Measurements from ENCODE around the gene NCOA1. TPM values are rescaled to one million over a fixed set of nuclear protein-coding genes. Genes with fewer than 3 reads are reported as not detected.

The NCOA1 gene
- total and polyA plus RNA-seq, 10 of the 15 experiments (the other 5 are each of a cell fraction or from before 2014, with no cell fraction given): 1.8 to 35.6 (median 6.1) TPM

DNA sequence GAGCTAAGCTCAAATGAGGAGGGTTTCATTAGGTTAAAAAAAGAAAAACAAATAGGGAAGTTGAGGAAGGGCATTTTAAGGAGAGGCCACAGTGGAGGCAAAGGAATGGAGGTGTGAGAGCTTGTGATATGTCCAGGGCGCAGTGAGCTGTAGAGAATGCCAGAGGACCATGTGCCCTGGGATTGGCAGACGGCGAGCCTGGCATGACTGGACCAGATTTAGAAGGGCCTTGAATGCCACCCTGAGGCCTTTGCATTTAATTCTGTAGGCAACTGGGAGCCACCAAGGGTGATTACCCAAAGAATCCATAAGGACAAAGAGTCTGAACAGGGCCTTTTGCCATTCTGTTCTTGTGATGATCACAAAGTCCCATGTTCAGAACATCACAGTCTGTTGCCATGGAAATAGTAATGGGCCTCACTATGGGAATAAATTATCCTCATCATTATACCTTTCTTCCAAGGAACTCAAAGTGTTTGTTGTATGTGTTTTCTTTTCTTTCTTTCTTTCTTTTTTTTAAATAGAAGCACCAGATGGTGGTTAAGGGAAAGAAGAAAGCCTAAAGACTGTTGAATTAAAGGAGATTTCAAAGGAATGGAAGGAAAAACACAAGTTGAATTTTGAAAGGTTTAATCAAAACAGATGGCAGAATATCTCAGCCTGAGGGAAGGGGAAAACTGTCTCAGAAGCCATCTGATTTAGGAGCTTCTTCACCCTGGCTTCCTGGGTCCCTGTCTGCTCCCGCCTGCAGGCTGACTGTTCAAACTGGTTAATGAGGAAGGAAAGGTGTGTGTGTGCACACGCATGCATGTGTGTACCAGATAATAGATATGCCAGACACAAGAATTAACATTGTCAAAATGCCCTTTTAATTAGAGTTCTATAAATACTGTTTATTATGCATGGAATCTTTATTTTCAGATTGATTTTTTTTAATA lies 31.6 kb upstream of the NCOA1 start:
- intact Hi-C loops (cut with micrococcal nuclease; ENCODE audit: unreplicated experiment): no loop called here
- Histone ChIP-seq H3K27me3 (replicated peaks in 1 of 2; ENCODE audit: control insufficient read depth in 2 of 2, insufficient read depth in 2 of 2, low read length in 1 of 2) (no peaks in the 10 kb centered on the region), H3K9me3 (replicated peaks; ENCODE audit: control insufficient read depth, insufficient read depth, low read length) (no peaks in the 10 kb centered on the region), H3K9ac (ENCODE audit: control insufficient read depth, insufficient read depth, low read length) (no peak overlapping the region), H3K36me3 (ENCODE audit: control insufficient read depth in 2 of 2, insufficient read depth in 2 of 2, low read length in 1 of 2) (no peaks in the 10 kb centered on the region), H4K20me1 (ENCODE audit: control insufficient read depth, insufficient read depth) (no peaks in the 10 kb centered on the region), H3K4me3 (no peak overlapping the region), H3K4me1 (ENCODE audit: control insufficient read depth, insufficient read depth, low read length) (no peaks in the 10 kb centered on the region), H3K4me2 (ENCODE audit: control insufficient read depth, insufficient read depth) (no peak overlapping the region), H3K27ac (ENCODE audit: control insufficient read depth, insufficient read depth) (no peak overlapping the region), H3K79me2 (ENCODE audit: control insufficient read depth, insufficient read depth, low read length) (no peaks in the 10 kb centered on the region), H2AFZ (ENCODE audit: control insufficient read depth, low read depth, low read length) (no peak overlapping the region)
- ChIA-PET CTCF (interaction anchor here (1.1 kb wide), 1 partner anchor 10 kb away, joined by 3 read pairs; no protein-coding TSS in a partner anchor), SMC1A (ENCODE audit: uncharacterized antibody, unreplicated experiment) (interaction anchor here (0.9 kb wide), 1 partner anchor 131 kb away, joined by 3 read pairs; no protein-coding TSS in a partner anchor), RAD21 (ENCODE audit: unreplicated experiment) (no interaction called here), POLR2A (no interaction called here)
- DNase-seq (ENCODE audit: low read depth, low spot score): no peak
- in situ Hi-C loops (cut with MboI): no loop called here
- no peak for FAIRE-seq
- BruUV-seq (replicated peaks): no TSS peak
- WGBS (ENCODE audit: insufficient coverage, insufficient replicate concordance, low lambda C conversion rate, missing lambda C conversion rate): 86% methylated on average over 5 of the region's 5 CpGs
- no peak for ATAC-seq
- TF ChIP-seq CTCF (IDR thresholded peaks at IDR 0.05 in 2 of 3, conservative IDR thresholded peaks at IDR 0.05 in 1 of 3; ENCODE audit: control insufficient read depth in 2 of 3, extremely low read depth in 1 of 3, insufficient read depth in 1 of 3, low read depth in 3 of 3, low read length in 3 of 3): no peak
- no peak for TF ChIP-seq RELA (IDR thresholded peaks at IDR 0.05; ENCODE audit: borderline replicate concordance, partially characterized antibody)
- no peak for TF ChIP-seq CEBPZ (IDR thresholded peaks at IDR 0.05; ENCODE audit: low read depth, low read length)
- TF ChIP-seq STAT1 (conservative IDR thresholded peaks at IDR 0.05): no peak
- no peak for TF ChIP-seq YBX1 (IDR thresholded peaks at IDR 0.05)
- TF ChIP-seq KLF5 (IDR thresholded peaks at IDR 0.05; ENCODE audit: partially characterized antibody): no peak
- TF ChIP-seq RAD51 (IDR thresholded peaks at IDR 0.05): no peak
- TF ChIP-seq, protein P1, sequence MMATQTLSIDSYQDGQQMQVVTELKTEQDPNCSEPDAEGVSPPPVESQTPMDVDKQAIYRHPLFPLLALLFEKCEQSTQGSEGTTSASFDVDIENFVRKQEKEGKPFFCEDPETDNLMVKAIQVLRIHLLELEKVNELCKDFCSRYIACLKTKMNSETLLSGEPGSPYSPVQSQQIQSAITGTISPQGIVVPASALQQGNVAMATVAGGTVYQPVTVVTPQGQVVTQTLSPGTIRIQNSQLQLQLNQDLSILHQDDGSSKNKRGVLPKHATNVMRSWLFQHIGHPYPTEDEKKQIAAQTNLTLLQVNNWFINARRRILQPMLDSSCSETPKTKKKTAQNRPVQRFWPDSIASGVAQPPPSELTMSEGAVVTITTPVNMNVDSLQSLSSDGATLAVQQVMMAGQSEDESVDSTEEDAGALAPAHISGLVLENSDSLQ (IDR thresholded peaks at IDR 0.05): no peak
- TF ChIP-seq, protein P2, sequence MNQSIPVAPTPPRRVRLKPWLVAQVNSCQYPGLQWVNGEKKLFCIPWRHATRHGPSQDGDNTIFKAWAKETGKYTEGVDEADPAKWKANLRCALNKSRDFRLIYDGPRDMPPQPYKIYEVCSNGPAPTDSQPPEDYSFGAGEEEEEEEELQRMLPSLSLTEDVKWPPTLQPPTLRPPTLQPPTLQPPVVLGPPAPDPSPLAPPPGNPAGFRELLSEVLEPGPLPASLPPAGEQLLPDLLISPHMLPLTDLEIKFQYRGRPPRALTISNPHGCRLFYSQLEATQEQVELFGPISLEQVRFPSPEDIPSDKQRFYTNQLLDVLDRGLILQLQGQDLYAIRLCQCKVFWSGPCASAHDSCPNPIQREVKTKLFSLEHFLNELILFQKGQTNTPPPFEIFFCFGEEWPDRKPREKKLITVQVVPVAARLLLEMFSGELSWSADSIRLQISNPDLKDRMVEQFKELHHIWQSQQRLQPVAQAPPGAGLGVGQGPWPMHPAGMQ (IDR thresholded peaks at IDR 0.05; ENCODE audit: borderline replicate concordance): no peak
- no peak for TF ChIP-seq CBX5 (IDR thresholded peaks at IDR 0.05; ENCODE audit: low read depth)
- TF ChIP-seq RB1 (IDR thresholded peaks at IDR 0.05; ENCODE audit: borderline replicate concordance): no peak
- TF ChIP-seq SMC3 (IDR thresholded peaks at IDR 0.05; ENCODE audit: borderline replicate concordance, low read length): no peak

Data from GM12878 (cell line).